Esophagus muscularis mucosa (tissue), 4 donors: ENCODE data around the gene PAPLN. TPM values are rescaled to one million over a fixed set of nuclear protein-coding genes. Genes with fewer than 3 reads are reported as not detected.

Experiments
- DNase-seq: peaks from one replicate; pipeline ENCODE4 v3.0.0-alpha.2; 2017; ENCODE audit errors: extremely low spot score
- H3K27ac ChIP-seq, 4 donors: fragments of 200-600 bp; sonication (generic); replicated peaks in 1 of 4; 1 replicate in 3 of 4; 2 replicates in 1 of 4; pipeline ENCODE4 v1.5.1; 2016 to 2019; ENCODE audit warnings: mild to moderate bottlenecking in 1 of 4
- H3K27me3 ChIP-seq, 4 donors: fragments of 200-600 bp; sonication (generic); one replicate each; pipeline versions ENCODE4 v1.5.1 to v1.6.0; 2016 to 2019
- H3K36me3 ChIP-seq, 4 donors: fragments of 200-600 bp; sonication (generic); one replicate each; pipeline ENCODE4 v1.5.1; 2016 to 2019
- H3K4me1 ChIP-seq, 4 donors: fragments of 200-600 bp; sonication (generic); one replicate each; pipeline ENCODE4 v1.5.1; 2016 to 2019
- H3K4me3 ChIP-seq, 4 donors: fragments of 200-600 bp; sonication (generic); 1 replicate in 2 of 4; 2 replicates in 2 of 4; pipeline ENCODE4 v1.5.1; 2016 to 2019; ENCODE audit warnings: mild to moderate bottlenecking in 4 of 4, moderate library complexity in 1 of 4
- H3K9me3 ChIP-seq, 4 donors: fragments of 200-600 bp; sonication (generic); 1 replicate in 3 of 4; 2 replicates in 1 of 4; pipeline ENCODE4 v1.5.1; 2016 to 2019
- CTCF ChIP-seq, 3 experiments: fragments of 200-600 bp in 2 of 3; fragments of 450-650 bp in 1 of 3; sonication (generic) in 2 of 3; IDR thresholded peaks; one replicate each; pipeline ENCODE4 v1.5.1; 2017 to 2019; ENCODE audit warnings: antibody characterized with exemption in 3 of 3, mild to moderate bottlenecking in 2 of 3, moderate library complexity in 1 of 3
- EP300 ChIP-seq: sonication (generic); formaldehyde crosslinking; IDR thresholded peaks from one replicate; pipeline ENCODE4 v1.6.1; 2017; ENCODE audit warnings: antibody characterized with exemption
- POLR2A ChIP-seq: fragments of 450-650 bp; IDR thresholded peaks from one replicate; pipeline ENCODE4 v1.6.1; 2017; ENCODE audit warnings: antibody characterized with exemption, moderate library complexity, mild to moderate bottlenecking, low read depth
- POLR2AphosphoS5 ChIP-seq, 2 donors: sonication (generic); formaldehyde crosslinking; IDR thresholded peaks; one replicate each; pipeline ENCODE4 v1.6.1; 2017; ENCODE audit warnings: antibody characterized with exemption in 2 of 2
- WGBS: methylation state at CpG from one replicate; pipeline ENCODE4 v1.1.5; 2018; 5-methylcytosine and 5-hydroxymethylcytosine counted together
- intact Hi-C: fragments of 100-400 bp; cut with DNase I; formaldehyde crosslinking; loops from one replicate; pipeline ENCODE4 v1.15.1; 2023
- total RNA-seq, 4 donors: library from RNA; depleted of rRNA; stranded (reverse); fragments of >200 nt; gene quantifications; one replicate each; pipeline versions ENCODE4 v1.1.0 to v1.2.1, GENCODE V29; 2016

Gene PAPLN
- total RNA-seq, 4 donors from 2014 or later, result 12.0 to 43.5 (median 24.1) TPM

GRCh38 chr14:73220634-73221033, 16.7 kb upstream of the PAPLN start:
- H3K36me3 ChIP-seq, result peaks cover 33 to 70% (median 50%) of the 10 kb centered on the region in 4 donors

GRCh38 chr14:73221945-73222344, 15.4 kb upstream of the PAPLN start:
- H3K27me3 ChIP-seq, result no peaks in the 10 kb centered on the region
- no peak overlapping the region for H3K4me3 ChIP-seq
- intact Hi-C loops, result no loop called here
- no peak for DNase-seq
- H3K9me3 ChIP-seq, result no peaks in the 10 kb centered on the region
- H3K27ac ChIP-seq, result peak overlapping the region in 3 of 4 donors; percentile 64 to 72 (median 67)
- H3K36me3 ChIP-seq, result peaks cover 31 to 57% (median 42%) of the 10 kb centered on the region in 4 donors
- H3K4me1 ChIP-seq, result peaks cover 3 to 29% (median 19%) of the 10 kb centered on the region in 4 donors
- WGBS, result 79% methylated on average over 2 of the region's 2 CpGs
- TF ChIP-seq POLR2AphosphoS5 (IDR thresholded peaks at IDR 0.05), result no peak
- TF ChIP-seq EP300, result no peak
- TF ChIP-seq CTCF (IDR thresholded peaks at IDR 0.05), result no peak
- TF ChIP-seq POLR2A, result no peak

More at GRCh38 chr14:73220634-73221033, 16.7 kb upstream of the PAPLN start:
- Histone ChIP-seq H3K4me1 (peaks cover 3 to 29% (median 19%) of the 10 kb centered on the region in 4 donors), H3K9me3 (no peaks in the 10 kb centered on the region), H3K27ac (no peak overlapping the region), H3K4me3 (no peak overlapping the region), H3K27me3 (no peaks in the 10 kb centered on the region)
- intact Hi-C loops, result no loop called here
- TF ChIP-seq CTCF (IDR thresholded peaks at IDR 0.05), result no peak
- TF ChIP-seq POLR2AphosphoS5 (IDR thresholded peaks at IDR 0.05), result no peak
- TF ChIP-seq POLR2A, result no peak
- no peak for TF ChIP-seq EP300
- 92% methylated on average over 5 of the region's 5 CpGs for WGBS
- DNase-seq, result no peak

GRCh38 chr14:73223049-73223448, 14.3 kb upstream of the PAPLN start:
- H3K4me1 ChIP-seq, result peaks cover 5 to 37% (median 26%) of the 10 kb centered on the region in 4 donors
- peaks cover 20 to 46% (median 31%) of the 10 kb centered on the region in 4 donors for H3K36me3 ChIP-seq
- no peak for DNase-seq
- H3K27me3 ChIP-seq, result no peaks in the 10 kb centered on the region
- H3K4me3 ChIP-seq, result no peak overlapping the region
- peak; percentile 45 to 59 for TF ChIP-seq POLR2AphosphoS5 (IDR thresholded peaks at IDR 0.05)
- TF ChIP-seq POLR2A, result no peak
- no peak for TF ChIP-seq EP300
- TF ChIP-seq CTCF (IDR thresholded peaks at IDR 0.05), result peak in 1 of 3 experiments; percentile 19
- H3K9me3 ChIP-seq, result no peaks in the 10 kb centered on the region
- intact Hi-C loops, result no loop called here
- WGBS, result 50% methylated on average over 5 of the region's 5 CpGs
- H3K27ac ChIP-seq, result peak overlapping the region; percentile 34 to 72 (median 66)

- WGBS, result 84% methylated on average over 4 of the region's 4 CpGs
Observed at GRCh38 chr14:73225496-73225895, 11.8 kb upstream of the PAPLN start.

More at GRCh38 chr14:73225496-73225895, 11.8 kb upstream of the PAPLN start:
- TF ChIP-seq CTCF (IDR thresholded peaks at IDR 0.05) (no peak), POLR2A (no peak), EP300 (no peak), POLR2AphosphoS5 (IDR thresholded peaks at IDR 0.05) (no peak)
- intact Hi-C loops, result no loop called here
- Histone ChIP-seq H3K4me3 (no peak overlapping the region), H3K4me1 (peaks cover 14 to 50% (median 37%) of the 10 kb centered on the region in 4 donors), H3K27me3 (no peaks in the 10 kb centered on the region), H3K36me3 (peaks cover 0 to 21% (median 6%) of the 10 kb centered on the region in 4 donors), H3K27ac (no peak overlapping the region), H3K9me3 (no peaks in the 10 kb centered on the region)
- DNase-seq, result no peak
